ENCODE results near the gene MFF.

The MFF gene

GRCh38 chr2:227313310-227313709 lies 11.7 kb upstream of the MFF start:
- TF ChIP-seq CTCF (IDR thresholded peaks at IDR 0.05; ENCODE audit: borderline replicate concordance, insufficient read depth, low read depth, low read length), result no peak
- no peak overlapping the region for H3K4me3 ChIP-seq (ENCODE audit: low read depth, low read length)

GRCh38 chr2:227317834-227318233 lies 7.2 kb upstream of the MFF start:
- H3K4me3 ChIP-seq (ENCODE audit: low read depth, low read length), result no peak overlapping the region
- no peak for TF ChIP-seq CTCF (IDR thresholded peaks at IDR 0.05; ENCODE audit: borderline replicate concordance, insufficient read depth, low read depth, low read length)

- H3K4me3 ChIP-seq (ENCODE audit: low read depth, low read length), result no peak overlapping the region
- TF ChIP-seq CTCF (IDR thresholded peaks at IDR 0.05; ENCODE audit: borderline replicate concordance, insufficient read depth, low read depth, low read length), result no peak
Measured at GRCh38 chr2:227320305-227321094, 4.6 kb upstream of the MFF start.

- TF ChIP-seq CTCF (IDR thresholded peaks at IDR 0.05; ENCODE audit: borderline replicate concordance, insufficient read depth, low read depth, low read length), result no peak
- no peak overlapping the region for H3K4me3 ChIP-seq (ENCODE audit: low read depth, low read length)
Measured at GRCh38 chr2:227322530-227323205, 2.4 kb upstream of the MFF start.

- TF ChIP-seq CTCF (IDR thresholded peaks at IDR 0.05; ENCODE audit: borderline replicate concordance, insufficient read depth, low read depth, low read length), result no peak
- no peak overlapping the region for H3K4me3 ChIP-seq (ENCODE audit: low read depth, low read length)
Measured at GRCh38 chr2:227323818-227324217, 1.2 kb upstream of the MFF start.

GRCh38 chr2:227324642-227324994 lies 433 bp upstream of the MFF start:
- peak overlapping the region; percentile 88 for H3K4me3 ChIP-seq (ENCODE audit: low read depth, low read length)
- no peak for TF ChIP-seq CTCF (IDR thresholded peaks at IDR 0.05; ENCODE audit: borderline replicate concordance, insufficient read depth, low read depth, low read length)

GRCh38 chr2:227325839-227326195 lies 766 bp downstream of the MFF start:
- peak overlapping the region; percentile 88 for H3K4me3 ChIP-seq (ENCODE audit: low read depth, low read length)
- no peak for TF ChIP-seq CTCF (IDR thresholded peaks at IDR 0.05; ENCODE audit: borderline replicate concordance, insufficient read depth, low read depth, low read length)
